Endodermal cell (in vitro differentiated cells): ENCODE measurements around the gene PAQR9. TPM values are rescaled to one million over a fixed set of nuclear protein-coding genes. Genes with fewer than 3 reads are reported as not detected.

Experiments used
- DNase-seq: peaks from one replicate; pipeline ENCODE4 v3.0.0-alpha.2; 2017
- H3K27ac ChIP-seq: 2 replicates; pipeline ENCODE4 v1.5.1; 2013; ENCODE audit warnings: mild to moderate bottlenecking, low read depth, low read length, moderate library complexity
- H3K27me3 ChIP-seq: 2 replicates; pipeline ENCODE4 v1.6.1; 2013; ENCODE audit warnings: mild to moderate bottlenecking, low read length, moderate library complexity; ENCODE audit not compliant: insufficient read depth, control insufficient read depth, poor library complexity, severe bottlenecking
- H3K36me3 ChIP-seq: 2 replicates; pipeline ENCODE4 v1.7.0; 2013; ENCODE audit warnings: mild to moderate bottlenecking, low read length, moderate library complexity; ENCODE audit not compliant: control insufficient read depth, insufficient read depth
- H3K4me1 ChIP-seq: one replicate; pipeline ENCODE4 v1.7.0; 2013; ENCODE audit warnings: low read length; ENCODE audit not compliant: control insufficient read depth, insufficient read depth
- H3K4me3 ChIP-seq: 2 replicates; pipeline ENCODE4 v1.5.1; 2013; ENCODE audit warnings: mild to moderate bottlenecking, low read length, moderate library complexity
- H3K9ac ChIP-seq: 2 replicates; pipeline ENCODE4 v1.6.1; 2013; ENCODE audit warnings: mild to moderate bottlenecking, low read length, moderate library complexity; ENCODE audit not compliant: poor library complexity, severe bottlenecking; ENCODE audit errors: extremely low read depth
- H3K9me3 ChIP-seq: 2 replicates; pipeline ENCODE4 v1.6.1; 2013; ENCODE audit warnings: mild to moderate bottlenecking, low read length, moderate library complexity; ENCODE audit not compliant: control insufficient read depth
- H3K27ac Mint-ChIP-seq: 2 replicates; pipeline ENCODE4 v1.8.0; 2020; ENCODE audit warnings: mixed read lengths
- H3K27me3 Mint-ChIP-seq: 2 replicates; pipeline ENCODE4 v1.8.0; 2021; ENCODE audit warnings: mild to moderate bottlenecking, mixed read lengths; ENCODE audit not compliant: insufficient read depth
- H3K36me3 Mint-ChIP-seq: 2 replicates; pipeline ENCODE4 v1.8.0; 2020; ENCODE audit warnings: low read depth, mixed read lengths
- H3K4me1 Mint-ChIP-seq: 2 replicates; pipeline ENCODE4 v1.8.0; 2020; ENCODE audit warnings: mixed read lengths
- H3K4me3 Mint-ChIP-seq: 2 replicates; pipeline ENCODE4 v1.8.0; 2020; ENCODE audit warnings: mild to moderate bottlenecking, moderate library complexity, mixed read lengths
- H3K9me3 Mint-ChIP-seq: 2 replicates; pipeline ENCODE4 v1.8.0; 2020; ENCODE audit warnings: mild to moderate bottlenecking, mixed read lengths
- CTCF ChIP-seq: fragments of 200-600 bp; sonication (generic); conservative IDR thresholded peaks from 2 replicates; pipeline ENCODE4 v1.5.0; 2021; ENCODE audit warnings: antibody characterized with exemption, mild to moderate bottlenecking
- whole genome bisulfite sequencing, 2 experiments: methylation state at CpG; one replicate each; pipeline versions ENCODE4 v1.1.5 to v1.1.7; 2013; ENCODE audit warnings: missing lambda C conversion rate in 2 of 2, mixed read lengths in 1 of 2; ENCODE audit not compliant: insufficient coverage in 1 of 2, insufficient read length in 1 of 2; 5-methylcytosine and 5-hydroxymethylcytosine counted together
- total RNA-seq, 2 donors: library from RNA; stranded (reverse); fragmentation: NEBNext Ultra II Directional in 1 of 2; extraction: Animal tissue kit (Norgen Biotek cat#: 25700) in 1 of 2; gene quantifications; 2 replicates in 1 of 2; 3 replicates in 1 of 2; pipeline ENCODE4 v1.2.1, GENCODE V29; 2021

PAQR9 gene
- total RNA-seq, 2 donors from 2014 or later: 4.2 to 11.1 TPM

DNA sequence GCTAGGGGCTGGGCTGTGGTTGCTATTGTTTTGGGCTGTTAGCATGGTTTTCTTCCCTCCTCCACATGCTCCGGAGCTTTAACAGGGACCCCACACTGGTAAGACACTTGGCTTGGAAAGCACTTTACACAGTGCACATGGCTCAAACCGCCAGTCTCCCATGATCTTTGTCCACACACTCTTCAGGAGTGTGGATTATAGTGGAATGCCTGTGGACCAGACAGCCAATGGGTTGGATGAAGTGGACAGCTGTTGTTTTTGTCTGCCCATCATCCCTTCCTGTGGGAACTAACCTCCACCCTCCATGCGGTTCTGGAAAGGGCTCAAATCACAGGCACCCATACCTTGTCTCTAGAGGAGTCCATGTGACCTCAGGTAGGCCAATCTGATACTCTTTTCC lies 10.0 kb downstream of the PAQR9 start:
- no peak overlapping the region for H3K4me3 Mint-ChIP-seq
- Histone ChIP-seq H3K4me1 (no peaks in the 10 kb centered on the region), H3K9ac (no peak overlapping the region), H3K9me3 (no peaks in the 10 kb centered on the region), H3K4me3 (no peak overlapping the region), H3K27me3 (no peaks in the 10 kb centered on the region), H3K27ac (no peak overlapping the region), H3K36me3 (no peaks in the 10 kb centered on the region)
- DNase-seq: no peak
- H3K27ac Mint-ChIP-seq: no peak overlapping the region
- no peaks in the 10 kb centered on the region for H3K36me3 Mint-ChIP-seq
- H3K27me3 Mint-ChIP-seq: peaks cover 21% of the 10 kb centered on the region
- TF ChIP-seq CTCF: no peak
- no peaks in the 10 kb centered on the region for H3K9me3 Mint-ChIP-seq
- peaks cover 42% of the 10 kb centered on the region for H3K4me1 Mint-ChIP-seq
- WGBS, 2 experiments: 94% methylated on average over 3 of the region's 3 CpGs; no CpG with 5 or more reads in 1 of the 2 experiments

- DNase-seq: no peak
- H3K9ac ChIP-seq: no peak overlapping the region
- H3K9me3 ChIP-seq: no peaks in the 10 kb centered on the region
- H3K4me1 ChIP-seq: no peaks in the 10 kb centered on the region
- H3K27me3 Mint-ChIP-seq: peaks cover 30% of the 10 kb centered on the region
- H3K4me3 Mint-ChIP-seq: no peak overlapping the region
- H3K27ac Mint-ChIP-seq: no peak overlapping the region
- no peaks in the 10 kb centered on the region for H3K9me3 Mint-ChIP-seq
- no peak overlapping the region for H3K27ac ChIP-seq
- 93 to 96% methylated on average over 3 to 8 of the region's 8 CpGs for WGBS, 2 experiments
- no peaks in the 10 kb centered on the region for H3K27me3 ChIP-seq
- H3K36me3 ChIP-seq: no peaks in the 10 kb centered on the region
- TF ChIP-seq CTCF: no peak
- no peaks in the 10 kb centered on the region for H3K36me3 Mint-ChIP-seq
- peaks cover 34% of the 10 kb centered on the region for H3K4me1 Mint-ChIP-seq
- no peak overlapping the region for H3K4me3 ChIP-seq
Observed at GRCh38 chr3:142952272-142953193, 10.9 kb downstream of the PAQR9 start.

DNA sequence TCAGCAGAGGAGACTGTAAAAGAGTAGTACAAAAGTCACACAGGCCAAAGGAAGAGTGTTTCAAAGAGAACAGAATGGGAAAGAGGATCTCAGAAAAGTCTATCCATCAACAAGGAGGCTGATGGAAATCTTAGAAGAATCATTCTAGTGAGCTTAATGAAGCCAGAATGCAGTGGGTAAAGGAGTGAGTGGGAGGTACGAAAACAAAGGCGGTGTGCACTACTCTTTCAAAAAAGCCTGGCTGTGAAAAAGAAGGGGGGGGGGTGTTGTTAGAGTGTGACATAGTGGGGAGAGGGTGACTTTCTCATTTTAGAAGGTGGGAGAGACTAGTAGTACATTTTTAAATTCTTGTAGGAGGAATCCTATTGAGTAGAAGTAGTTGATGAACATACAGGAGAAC lies 11.7 kb downstream of the PAQR9 start:
- no peak overlapping the region for H3K27ac ChIP-seq
- H3K4me3 Mint-ChIP-seq: no peak overlapping the region
- no peak overlapping the region for H3K9ac ChIP-seq
- H3K36me3 ChIP-seq: no peaks in the 10 kb centered on the region
- H3K27me3 ChIP-seq: no peaks in the 10 kb centered on the region
- no peaks in the 10 kb centered on the region for H3K4me1 ChIP-seq
- H3K36me3 Mint-ChIP-seq: no peaks in the 10 kb centered on the region
- no peak overlapping the region for H3K4me3 ChIP-seq
- DNase-seq: no peak
- H3K9me3 Mint-ChIP-seq: no peaks in the 10 kb centered on the region
- WGBS, 2 experiments: 73 to 92% methylated on average over 2 of the region's 2 CpGs
- no peaks in the 10 kb centered on the region for H3K9me3 ChIP-seq
- H3K27ac Mint-ChIP-seq: no peak overlapping the region
- TF ChIP-seq CTCF: no peak
- peaks cover 37% of the 10 kb centered on the region for H3K27me3 Mint-ChIP-seq
- peaks cover 30% of the 10 kb centered on the region for H3K4me1 Mint-ChIP-seq
